ENCODE data around the gene PPP6R2. TPM values are rescaled to one million over a fixed set of nuclear protein-coding genes. Genes with fewer than 3 reads are reported as not detected.

The PPP6R2 gene
- total RNA-seq, 4 donors from 2014 or later, result 32.0 to 56.3 (median 50.9) TPM

- no peak for TF ChIP-seq POLR2A (IDR thresholded peaks at IDR 0.05)
- TF ChIP-seq CTCF (IDR thresholded peaks at IDR 0.05), result no peak
- WGBS, 2 donors, result 46 to 66% methylated on average over 3 to 9 of the region's 9 CpGs
- no peak for DNase-seq (ENCODE audit: low spot score in 2 of 2)
- intact Hi-C loops (cut with DNase I; ENCODE audit: low total_unique reads), result no loop called here
- H3K4me3 ChIP-seq (ENCODE audit: low read depth, poor library complexity, severe bottlenecking), result no peak overlapping the region
Measured at GRCh38 chr22:50308986-50309600, 34.0 kb upstream of the PPP6R2 start.

- intact Hi-C loops (cut with DNase I; ENCODE audit: low total_unique reads), result no loop called here
- H3K4me3 ChIP-seq (ENCODE audit: low read depth, poor library complexity, severe bottlenecking), result no peak overlapping the region
- no peak for DNase-seq (ENCODE audit: low spot score in 2 of 2)
- TF ChIP-seq CTCF (IDR thresholded peaks at IDR 0.05) (no peak), POLR2A (IDR thresholded peaks at IDR 0.05) (no peak)
- WGBS, 2 donors, result 79 to 87% methylated on average over 5 to 6 of the region's 7 CpGs
Measured at GRCh38 chr22:50309601-50309991, 33.5 kb upstream of the PPP6R2 start.

DNA sequence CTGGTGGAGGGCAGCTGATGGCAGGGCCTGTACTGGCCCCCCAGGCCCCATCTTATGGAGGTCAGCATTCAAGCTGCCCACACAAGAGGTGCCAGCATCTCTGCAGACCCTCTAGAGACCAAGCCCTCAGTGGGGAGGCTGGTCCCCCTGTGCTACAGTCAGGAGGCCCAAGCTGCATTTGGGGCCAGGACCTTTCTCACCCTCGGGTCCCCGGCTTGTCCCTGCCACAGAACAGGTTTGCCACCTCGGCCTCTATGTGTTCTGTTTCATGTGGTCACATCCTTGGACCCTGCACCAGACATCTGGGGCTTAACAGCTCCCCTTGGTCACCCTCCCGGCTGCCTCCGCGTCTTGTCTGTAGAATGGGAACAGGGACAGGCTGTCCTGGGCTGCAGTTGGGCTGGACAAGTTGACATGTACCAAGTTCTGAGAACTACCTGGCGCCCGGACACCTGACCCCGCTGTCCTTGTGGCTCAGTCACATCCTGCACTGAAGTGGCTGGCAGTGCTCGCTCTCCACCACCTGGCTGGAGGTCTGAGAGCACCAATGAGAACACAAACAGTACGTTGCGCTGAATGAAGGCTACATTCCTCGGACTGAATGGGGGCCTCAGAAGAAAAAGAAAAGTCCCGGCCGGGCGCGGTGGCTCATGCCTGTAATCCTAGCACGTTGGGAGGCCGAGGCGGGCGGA lies 33.0 kb upstream of the PPP6R2 start:
- no peak overlapping the region for H3K4me3 ChIP-seq (ENCODE audit: low read depth, poor library complexity, severe bottlenecking)
- TF ChIP-seq CTCF (IDR thresholded peaks at IDR 0.05) (no peak), POLR2A (IDR thresholded peaks at IDR 0.05) (no peak)
- 90 to 91% methylated on average over 18 to 21 of the region's 21 CpGs for WGBS, 2 donors
- no peak for DNase-seq (ENCODE audit: low spot score in 2 of 2)
- intact Hi-C loops (cut with DNase I; ENCODE audit: low total_unique reads), result no loop called here

GRCh38 chr22:50310949-50311444 lies 32.1 kb upstream of the PPP6R2 start:
- 89 to 91% methylated on average over 5 to 14 of the region's 16 CpGs for WGBS, 2 donors
- TF ChIP-seq CTCF (IDR thresholded peaks at IDR 0.05) (no peak), POLR2A (IDR thresholded peaks at IDR 0.05) (no peak)
- H3K4me3 ChIP-seq (ENCODE audit: low read depth, poor library complexity, severe bottlenecking), result no peak overlapping the region
- no peak for DNase-seq (ENCODE audit: low spot score in 2 of 2)
- intact Hi-C loops (cut with DNase I; ENCODE audit: low total_unique reads), result no loop called here

- no peak overlapping the region for H3K4me3 ChIP-seq (ENCODE audit: low read depth, poor library complexity, severe bottlenecking)
- intact Hi-C loops (cut with DNase I; ENCODE audit: low total_unique reads), result no loop called here
- DNase-seq (ENCODE audit: low spot score in 2 of 2), result no peak
- TF ChIP-seq CTCF (IDR thresholded peaks at IDR 0.05) (no peak), POLR2A (IDR thresholded peaks at IDR 0.05) (no peak)
- WGBS, 2 donors, result 90 to 93% methylated on average over 20 to 23 of the region's 23 CpGs
Measured at GRCh38 chr22:50311606-50312351, 31.3 kb upstream of the PPP6R2 start.
